GM18873 (cell line): Measurements from ENCODE around the gene AP5Z1.

Experiments used
- ATAC-seq: cut with Tn5 transposase; IDR thresholded peaks from one replicate; pipeline ENCODE4 v1.9.1; 2021; ENCODE audit warnings: mild to moderate bottlenecking, moderate library complexity, moderate number of reproducible peaks; ENCODE audit not compliant: unreplicated experiment, low FRiP score

Gene AP5Z1, protein sequence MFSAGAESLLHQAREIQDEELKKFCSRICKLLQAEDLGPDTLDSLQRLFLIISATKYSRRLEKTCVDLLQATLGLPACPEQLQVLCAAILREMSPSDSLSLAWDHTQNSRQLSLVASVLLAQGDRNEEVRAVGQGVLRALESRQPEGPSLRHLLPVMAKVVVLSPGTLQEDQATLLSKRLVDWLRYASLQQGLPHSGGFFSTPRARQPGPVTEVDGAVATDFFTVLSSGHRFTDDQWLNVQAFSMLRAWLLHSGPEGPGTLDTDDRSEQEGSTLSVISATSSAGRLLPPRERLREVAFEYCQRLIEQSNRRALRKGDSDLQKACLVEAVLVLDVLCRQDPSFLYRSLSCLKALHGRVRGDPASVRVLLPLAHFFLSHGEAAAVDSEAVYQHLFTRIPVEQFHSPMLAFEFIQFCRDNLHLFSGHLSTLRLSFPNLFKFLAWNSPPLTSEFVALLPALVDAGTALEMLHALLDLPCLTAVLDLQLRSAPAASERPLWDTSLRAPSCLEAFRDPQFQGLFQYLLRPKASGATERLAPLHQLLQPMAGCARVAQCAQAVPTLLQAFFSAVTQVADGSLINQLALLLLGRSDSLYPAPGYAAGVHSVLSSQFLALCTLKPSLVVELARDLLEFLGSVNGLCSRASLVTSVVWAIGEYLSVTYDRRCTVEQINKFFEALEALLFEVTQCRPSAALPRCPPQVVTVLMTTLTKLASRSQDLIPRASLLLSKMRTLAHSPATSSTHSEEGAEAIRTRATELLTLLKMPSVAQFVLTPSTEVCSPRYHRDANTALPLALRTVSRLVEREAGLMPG

DNA sequence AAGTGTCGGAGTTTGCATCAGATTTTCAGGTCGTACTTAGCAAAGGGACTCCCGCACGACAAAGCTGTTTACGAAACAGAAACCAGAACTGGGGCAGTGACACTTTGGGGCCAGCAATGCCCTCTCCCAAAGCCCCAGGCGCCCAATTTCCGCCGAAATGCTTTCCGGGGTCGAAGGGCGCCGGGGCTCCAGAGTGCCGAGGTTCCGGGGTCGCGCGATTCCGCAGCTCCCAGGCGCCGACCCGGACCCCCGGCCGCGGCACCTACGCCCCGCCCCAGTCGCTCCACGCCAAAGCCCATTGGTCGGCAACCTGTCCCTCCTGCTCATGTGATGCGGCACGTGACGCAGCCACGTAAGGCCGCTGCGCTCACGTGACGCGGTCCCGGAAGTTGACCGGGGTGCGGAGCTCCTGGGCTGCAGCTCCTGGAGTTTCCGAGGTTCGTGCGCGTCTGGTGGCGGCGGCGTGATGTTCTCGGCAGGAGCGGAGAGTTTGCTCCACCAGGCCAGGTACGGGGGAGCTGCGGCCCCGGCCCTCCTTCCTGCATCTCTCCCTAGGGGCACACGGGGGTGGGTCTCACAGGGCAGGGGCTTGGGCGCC, at the start of gene AP5Z1:
AP5Z1 (plus strand) TSS at position 374 of the 598 bp plus-strand sequence; CDS start at position 467, 93 bp downstream.
- ATAC-seq = peak; percentile 79

DNA sequence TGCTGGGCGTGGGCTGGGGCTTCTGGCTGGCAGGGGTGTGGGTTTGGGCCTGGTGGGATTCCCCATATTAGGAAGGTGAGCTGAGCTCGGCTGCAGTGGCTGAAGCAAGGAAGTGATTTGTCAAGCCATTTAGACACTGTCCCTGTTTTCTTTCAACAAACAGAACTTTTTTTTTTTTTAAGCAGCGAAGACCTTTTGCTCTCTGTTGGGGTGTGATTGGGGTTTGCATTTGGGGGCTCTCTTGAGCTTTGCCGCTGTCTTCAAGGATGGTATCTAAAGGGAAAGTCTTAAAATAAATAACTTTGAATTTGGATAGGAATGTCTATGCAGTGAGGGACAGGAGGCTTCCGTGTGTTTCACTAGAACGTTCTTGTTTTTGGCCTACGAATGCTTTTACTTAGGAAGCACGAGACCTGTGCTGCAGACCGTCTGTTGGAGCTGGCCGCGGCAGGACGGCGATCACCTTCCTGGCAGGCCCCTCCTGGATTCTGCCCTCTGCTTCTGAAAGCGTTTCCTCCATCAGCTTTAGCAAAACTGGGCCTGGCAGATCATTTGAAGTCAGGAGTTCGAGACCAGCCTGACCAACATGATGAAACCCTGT, 49.5 kb upstream of the AP5Z1 start:
- ATAC-seq = no peak

DNA sequence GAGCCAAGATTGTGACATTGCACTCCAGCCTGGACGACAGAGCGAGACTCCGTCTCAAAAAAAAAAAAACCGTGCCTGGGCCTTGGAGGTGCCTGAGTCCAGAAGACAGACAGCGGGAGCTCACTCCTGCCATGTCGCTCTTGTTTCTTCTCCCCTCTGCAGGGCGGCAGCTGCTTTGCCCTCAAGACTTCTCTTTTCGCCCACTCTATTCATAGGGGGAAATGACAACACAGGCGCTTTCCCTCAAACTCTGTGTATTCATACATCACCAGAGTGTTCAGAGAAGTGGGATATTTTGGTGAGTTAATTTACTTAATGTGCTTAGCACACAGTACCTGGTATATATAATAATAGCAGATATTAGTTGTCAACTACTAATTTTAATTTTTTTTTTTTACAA, 48.9 kb upstream of the AP5Z1 start:
- ATAC-seq = no peak

DNA sequence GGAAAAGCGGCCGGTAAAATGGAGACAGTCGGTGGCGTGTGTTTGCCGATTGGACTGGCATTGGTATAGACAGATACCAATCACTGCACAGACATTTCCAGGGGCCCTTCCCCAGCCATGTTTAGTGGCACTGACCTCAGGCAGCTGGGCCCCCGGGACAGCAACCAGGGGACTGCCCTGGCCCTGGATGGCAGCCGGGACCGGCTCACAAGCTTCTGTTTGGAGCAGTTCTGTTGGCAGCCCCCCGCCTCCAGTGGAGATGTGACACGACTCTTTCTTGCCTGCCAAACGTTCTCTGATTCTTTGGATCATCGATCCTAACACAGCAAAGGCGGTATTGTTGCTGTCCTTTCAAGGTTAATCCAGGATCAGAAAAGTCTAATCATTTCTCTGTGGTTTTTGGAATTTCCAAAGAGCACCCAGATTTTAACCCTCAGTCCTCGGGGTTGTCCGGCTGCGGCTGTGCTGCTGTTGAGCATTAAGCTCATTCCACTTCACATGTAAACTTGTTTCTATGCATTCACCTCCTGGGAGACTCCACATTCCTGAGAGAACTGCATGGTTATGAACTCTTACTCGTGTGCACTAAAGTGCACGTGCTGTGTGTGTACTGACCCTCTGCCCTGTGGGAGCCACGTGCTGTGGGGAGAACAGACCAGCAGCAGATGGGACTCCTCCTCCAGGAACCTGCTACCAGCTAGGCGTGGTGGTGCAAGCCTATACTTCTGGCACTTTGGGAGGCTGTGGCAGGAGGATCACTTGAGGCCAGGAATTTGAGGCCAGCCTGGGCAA, 47.3 kb upstream of the AP5Z1 start:
- ATAC-seq = no peak

DNA sequence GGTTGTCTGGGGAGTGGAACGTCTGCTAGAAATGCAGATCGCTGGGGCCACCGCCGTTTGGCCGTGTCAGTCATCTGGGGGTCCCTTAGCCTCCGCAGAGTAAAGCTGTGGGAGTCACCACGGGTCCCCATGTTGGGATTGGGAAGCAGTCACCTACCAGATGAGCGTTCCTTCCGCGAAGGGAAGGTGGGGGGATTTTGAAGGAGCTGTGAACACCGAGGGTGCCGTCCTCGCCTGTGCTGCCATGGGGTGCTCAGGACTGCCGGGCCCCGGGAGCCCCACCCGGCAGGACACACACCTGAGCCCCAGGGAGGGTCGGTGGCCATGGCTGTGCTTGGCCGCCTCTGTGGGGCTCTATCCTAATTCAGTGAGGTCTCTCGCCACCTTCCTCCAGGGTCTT, 46.2 kb upstream of the AP5Z1 start:
- no peak for ATAC-seq

DNA sequence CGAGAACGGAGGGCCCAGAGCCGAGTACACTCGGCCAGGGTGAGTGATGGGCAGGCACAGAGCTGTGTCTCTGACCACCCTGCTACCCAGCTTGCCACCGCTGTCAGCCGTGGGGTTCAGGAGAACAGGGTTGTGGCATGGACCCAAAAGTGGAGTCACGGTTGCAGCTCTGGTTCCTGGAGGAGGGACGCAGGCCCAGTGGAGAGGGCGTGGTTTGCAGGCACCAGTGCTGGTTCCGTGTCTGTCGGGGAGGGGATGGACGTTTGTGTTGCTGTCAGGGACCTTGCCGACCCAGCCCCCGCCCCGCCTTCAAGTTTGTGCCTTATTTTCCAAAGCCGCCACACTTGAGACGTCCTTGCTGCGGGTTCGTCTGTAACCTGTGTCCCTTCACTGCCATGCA, 45.1 kb upstream of the AP5Z1 start:
- ATAC-seq = no peak

DNA sequence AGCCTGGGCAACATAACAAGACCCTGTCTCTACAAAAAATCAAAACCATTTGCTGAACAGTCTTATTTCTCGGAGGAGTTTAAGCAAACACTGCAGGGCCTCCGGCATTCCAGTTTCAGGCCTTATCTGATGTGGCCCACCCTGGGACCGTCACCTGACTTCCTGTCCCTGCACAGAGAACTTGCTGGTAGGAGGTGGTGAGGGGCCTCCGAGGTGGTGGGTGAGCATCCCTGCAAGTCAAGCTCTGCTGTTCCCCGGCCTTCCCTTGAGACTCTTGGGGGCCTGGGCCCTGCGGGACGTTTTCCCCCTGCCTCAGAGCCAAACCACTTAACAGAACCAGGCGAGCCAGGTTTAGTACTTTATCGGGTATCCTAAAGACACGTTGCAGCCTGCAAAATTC, 44.5 kb upstream of the AP5Z1 start:
- ATAC-seq = no peak

DNA sequence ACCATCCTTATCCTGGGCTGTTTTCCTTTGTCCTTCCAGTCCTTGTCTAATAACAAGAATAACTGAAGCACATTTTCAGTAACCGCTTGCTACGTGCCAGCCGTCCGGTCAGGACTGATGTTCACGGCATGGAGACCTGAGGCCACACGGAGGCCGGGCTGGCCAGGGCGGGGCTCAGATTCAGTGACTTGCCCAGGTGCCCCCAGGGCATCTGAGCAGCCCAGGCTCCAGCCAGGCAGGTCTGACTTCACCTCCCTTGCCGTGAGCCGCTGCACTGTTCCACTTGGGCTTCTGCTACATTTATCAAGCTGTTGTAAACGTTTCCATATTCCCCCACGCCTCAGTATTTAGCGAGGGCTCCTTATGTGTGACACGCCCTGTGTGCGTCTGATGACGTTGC, 43.6 kb upstream of the AP5Z1 start:
- no peak for ATAC-seq

DNA sequence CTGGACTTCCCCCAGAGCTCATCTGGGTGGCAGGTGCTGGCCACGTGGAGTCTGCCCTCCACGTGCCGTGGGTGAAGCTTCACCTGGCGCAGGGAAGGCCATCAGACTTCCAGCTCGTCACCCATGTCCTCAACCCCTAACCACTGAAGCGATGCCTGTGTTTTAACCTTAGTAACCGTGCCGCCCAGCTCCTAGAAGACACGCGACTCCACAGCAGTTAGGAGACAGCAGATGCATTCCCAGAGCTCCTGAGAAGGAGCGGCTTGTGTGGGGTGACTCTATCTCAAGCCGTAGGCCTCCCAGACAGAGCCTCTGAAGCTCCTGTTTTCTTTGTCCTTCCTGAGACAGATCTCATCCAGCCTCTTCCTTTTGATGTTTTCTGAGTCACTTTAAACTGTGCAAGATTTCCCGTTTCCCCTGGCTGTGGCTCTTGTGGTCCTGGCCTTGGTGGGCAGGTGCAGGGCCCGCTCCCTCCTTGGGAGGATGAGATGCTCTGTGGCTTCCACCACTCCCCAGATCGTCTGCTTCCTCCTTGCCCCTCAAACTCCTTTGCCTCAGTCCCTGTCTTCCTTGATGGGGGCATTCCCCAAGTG, 41.4 kb upstream of the AP5Z1 start:
- no peak for ATAC-seq

DNA sequence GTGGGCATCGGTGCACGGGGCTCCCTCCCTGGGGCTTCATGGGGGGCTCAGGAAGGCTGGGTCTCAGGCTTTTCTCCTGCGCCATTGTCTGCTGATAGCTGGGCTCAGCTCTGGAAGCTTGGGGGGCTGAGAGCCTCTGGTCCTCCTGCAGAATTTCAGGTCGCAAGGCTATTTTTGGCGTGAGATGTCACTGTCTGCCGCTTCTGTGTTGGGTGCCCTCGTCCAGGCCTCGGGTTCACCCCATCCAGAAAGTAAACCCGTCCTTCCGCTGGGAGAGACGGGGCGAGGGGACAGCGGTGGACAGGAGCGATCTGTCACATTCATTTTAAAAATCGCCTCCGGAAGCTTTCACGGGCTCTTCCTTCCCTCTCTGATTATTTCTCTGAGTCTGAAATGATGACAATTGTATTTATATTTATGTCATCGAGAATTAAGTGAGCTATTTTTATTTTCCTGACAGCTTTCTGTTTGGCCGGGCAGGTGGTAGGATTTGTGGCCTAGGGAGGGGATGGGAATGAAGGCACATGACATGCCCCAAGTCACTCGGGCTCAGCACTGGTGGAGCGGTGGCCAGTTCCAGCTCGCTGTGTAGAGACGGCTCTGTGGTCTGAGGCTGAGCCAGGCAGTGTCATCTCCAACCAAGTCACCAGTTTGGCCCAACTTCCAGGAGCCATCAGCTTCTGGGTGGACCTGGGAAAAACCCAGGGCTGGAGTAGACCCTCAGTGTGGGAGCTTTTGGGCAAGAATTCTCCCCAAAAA, 40.7 kb upstream of the AP5Z1 start:
- ATAC-seq = no peak

DNA sequence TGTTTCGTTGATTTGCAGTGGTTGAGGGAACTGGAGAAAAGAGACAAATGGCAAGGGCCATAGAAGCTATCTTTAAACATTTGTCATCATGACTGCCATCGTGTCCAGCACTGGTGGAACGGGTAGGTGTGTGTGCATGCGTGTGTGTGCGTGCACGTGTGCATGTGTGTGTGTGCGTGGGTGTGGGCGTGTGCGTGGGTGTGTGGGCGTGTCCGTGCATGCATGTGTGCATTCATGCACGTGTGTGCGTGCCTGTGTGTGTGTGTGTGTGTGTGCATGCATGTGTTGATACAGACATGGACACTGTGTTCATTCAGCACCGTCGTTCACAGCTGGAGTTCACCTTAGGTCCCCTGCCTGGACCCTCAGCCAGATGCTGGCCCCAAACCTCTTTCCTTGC, 38.1 kb upstream of the AP5Z1 start:
- ATAC-seq = no peak

DNA sequence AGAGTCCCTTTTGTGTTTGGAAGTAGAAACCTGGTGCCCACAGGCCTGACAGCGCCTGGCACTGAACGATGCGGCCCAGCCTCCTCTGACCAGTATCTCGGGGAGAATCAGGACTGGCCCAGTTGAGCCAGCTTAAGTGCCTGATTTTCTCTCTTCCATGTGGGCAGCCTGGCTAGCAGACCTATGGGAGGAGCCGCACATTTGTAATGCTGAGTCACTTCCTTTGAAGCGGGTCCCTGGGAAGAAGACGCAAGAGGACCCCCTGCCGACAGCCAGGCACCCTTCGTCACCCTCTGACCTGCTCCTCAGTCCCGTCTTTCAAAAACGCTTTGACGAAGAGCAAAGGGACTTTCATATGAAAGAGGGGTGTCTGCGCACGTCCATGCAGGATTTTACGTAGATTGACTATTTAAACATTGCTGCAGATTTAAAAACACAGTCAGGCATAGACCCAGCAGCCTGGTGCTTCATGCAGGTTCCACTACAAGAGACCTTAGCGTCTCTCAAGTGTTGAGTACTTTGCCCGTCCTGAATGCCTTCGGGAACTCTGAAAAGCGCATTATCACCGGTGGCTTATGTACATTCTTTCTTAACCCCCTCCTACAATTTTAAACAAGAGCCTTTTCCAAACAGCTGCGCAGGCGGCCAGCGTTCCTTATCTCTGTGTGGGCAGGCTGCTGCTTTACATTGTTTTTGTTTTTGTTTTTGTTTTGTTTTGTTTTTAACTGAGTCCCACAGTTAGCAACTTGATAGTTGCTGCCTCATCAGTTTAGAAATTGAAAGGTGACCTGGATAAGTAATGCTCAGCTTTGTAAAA, 36.5 kb upstream of the AP5Z1 start:
- ATAC-seq = no peak

DNA sequence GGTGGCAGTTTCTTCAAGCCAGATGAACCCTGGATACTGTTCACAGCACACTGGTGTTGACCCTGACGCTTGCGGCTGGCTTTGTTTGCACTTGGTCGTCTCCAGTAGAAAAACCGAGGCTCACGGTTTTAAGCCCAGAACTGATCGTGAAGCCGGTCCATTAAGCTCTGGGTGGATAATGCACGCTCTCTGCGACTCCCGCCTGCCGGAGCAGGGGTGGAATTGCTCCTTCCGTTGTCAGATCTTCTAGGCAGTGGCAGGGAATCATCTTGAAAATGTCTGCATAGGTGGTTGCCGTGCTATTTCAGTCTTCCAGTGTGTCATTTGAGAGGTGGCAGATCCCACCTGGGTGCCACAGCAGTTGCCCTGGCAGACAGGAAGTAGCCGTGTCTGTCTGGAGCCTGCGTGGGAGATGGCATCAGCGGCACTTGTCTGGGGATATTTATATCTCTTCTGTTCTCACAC, 35.9 kb upstream of the AP5Z1 start:
- ATAC-seq = no peak

DNA sequence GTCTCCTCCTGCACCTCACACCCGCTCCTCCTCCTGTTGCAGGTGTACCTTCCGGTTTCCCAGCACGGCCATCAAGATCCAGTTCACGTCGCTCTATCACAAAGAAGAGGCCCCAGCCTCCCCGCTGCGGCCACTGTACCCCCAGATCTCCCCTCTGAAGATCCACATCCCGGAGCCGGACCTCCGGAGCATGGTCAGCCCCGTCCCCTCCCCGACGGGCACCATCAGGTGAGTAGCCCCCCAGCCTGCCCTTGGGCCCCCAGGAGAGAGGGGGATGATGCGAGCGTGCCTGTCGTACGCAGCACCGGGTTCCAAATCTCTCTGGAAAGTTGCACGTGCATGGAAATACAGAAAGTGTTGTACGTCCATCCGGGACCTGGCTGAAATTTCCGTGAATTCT, 34.6 kb upstream of the AP5Z1 start:
- no peak for ATAC-seq

DNA sequence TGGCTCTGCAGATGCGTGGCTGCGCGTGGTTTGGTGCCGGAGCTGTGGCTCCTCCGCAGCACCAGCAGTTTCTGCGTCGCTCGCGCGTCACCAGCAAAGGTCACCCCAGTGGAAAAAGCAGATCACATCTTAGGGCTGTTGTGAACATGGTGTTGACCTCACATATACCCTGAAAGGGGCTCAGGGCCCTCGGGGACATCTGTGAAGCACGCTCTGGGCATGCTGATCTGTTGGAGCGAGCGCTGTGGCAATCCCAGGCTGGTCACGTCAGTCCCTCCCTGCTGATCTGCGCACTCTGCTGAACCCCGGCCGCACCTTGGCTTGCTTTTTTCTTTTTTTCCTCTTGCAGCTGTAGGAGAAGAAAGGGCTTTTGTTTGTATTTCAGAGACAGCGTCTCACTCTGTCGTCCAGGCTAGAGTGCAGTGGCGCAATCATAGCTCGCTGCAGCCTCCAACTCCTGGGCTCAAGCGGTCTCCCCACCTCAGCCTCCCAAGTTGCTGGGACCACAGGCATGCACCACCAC, 33.3 kb upstream of the AP5Z1 start:
- no peak for ATAC-seq

DNA sequence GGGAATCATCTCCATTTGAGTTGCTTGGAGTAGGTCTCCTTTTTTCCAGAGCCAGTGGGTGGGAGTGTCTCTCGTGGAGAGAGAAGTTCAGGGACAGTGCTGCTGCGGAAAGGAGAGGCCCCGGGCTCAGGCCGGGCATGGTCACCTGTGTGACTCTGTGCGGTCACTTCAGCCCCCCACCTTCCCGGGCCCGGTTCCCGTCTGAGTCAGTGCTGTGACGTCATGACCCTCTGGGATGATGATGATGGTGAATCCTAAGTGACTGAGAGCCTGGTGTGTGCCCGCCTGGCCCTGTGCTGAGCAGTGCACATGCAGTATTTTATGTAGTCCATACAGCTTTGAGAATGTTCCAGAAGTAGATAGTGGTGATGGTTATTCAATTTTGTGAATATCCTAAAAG, 32.6 kb upstream of the AP5Z1 start:
- ATAC-seq = no peak

DNA sequence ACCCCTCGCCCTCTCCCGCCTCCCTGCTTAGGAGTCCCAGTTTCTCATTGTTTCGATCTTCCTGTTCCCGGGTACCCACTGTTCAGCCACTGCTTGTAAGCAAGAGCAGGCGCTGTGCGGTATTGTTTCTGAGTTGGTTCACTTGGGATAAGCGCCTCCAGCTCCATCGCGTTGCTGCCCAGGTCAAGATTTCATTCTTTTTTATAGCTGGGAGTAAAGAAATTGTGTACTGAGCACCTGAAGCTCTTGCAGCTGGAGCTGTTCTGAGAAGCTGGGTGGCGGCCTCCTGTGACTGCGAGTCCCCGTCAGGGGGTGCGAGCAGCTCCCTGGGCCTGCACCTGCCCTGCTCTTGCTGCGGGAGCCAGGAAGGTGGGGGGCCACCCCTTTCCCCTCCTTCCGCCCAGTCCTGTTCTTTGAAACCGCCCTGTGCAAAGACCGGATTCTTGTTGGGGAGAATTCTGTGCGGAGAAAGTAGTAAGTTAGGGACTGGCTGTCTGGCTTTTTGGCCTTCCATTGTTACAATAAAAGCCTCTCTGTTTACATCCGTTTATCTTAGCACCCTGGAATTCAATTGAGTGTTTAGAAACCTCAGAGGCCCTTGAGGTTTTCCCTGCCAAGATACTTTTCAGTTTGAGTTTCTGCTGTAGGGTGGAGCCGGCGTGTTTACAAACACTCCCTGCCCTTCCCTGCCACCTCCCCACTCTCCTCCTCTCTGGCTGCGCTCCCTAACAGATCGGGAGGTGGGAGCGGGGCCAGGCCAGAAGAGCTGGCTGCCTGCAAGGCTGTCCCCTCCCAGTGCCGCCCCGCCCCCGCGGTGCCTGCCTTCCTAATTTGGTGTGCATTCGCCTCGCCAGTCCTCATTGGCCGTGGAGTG, 30.8 kb upstream of the AP5Z1 start:
- ATAC-seq = peak; percentile 64
